HEK293 (cell line): Measurements from ENCODE around the gene ETV1.
A peak's percentile ranks its signal among the peaks of the same experiment; 100 is the strongest.

Experiments
- CTCF ChIA-PET: fragments of 350-600 bp; formaldehyde crosslinking; extraction: SDS; loops from one replicate; lab custom pipeline; 2021; ENCODE audit warnings: antibody characterized with exemption; lab: Yijun Ruan, JAX
- POLR2A ChIA-PET: fragments of 300-600 bp; formaldehyde crosslinking; extraction: SDS; loops from one replicate; lab custom pipeline; 2020; ENCODE audit warnings: antibody characterized with exemption, inconsistent platforms; lab: Yijun Ruan, JAX
- H3K27ac ChIP-seq: fragments of 200-500 bp; sonication (Bioruptor generic); 2 replicates; pipeline ENCODE4 v1.5.1; 2014; ENCODE audit warnings: low read depth, low read length, control low read depth, inconsistent platforms; ENCODE audit errors: extremely low read depth
- H3K36me3 ChIP-seq, 2 experiments: fragments of 200-500 bp in 1 of 2; sonication (Bioruptor generic) in 1 of 2; 1 replicate in 1 of 2; 2 replicates in 1 of 2; pipeline ENCODE4 v1.5.1; 2014 to 2017; ENCODE audit warnings: inconsistent platforms in 2 of 2, low read length in 2 of 2; ENCODE audit not compliant: control insufficient read depth in 2 of 2, insufficient read depth in 1 of 2
- H3K4me1 ChIP-seq: fragments of 200-500 bp; sonication (Bioruptor generic); 2 replicates; pipeline ENCODE4 v1.5.1; 2014; ENCODE audit warnings: mild to moderate bottlenecking, low read length, inconsistent platforms; ENCODE audit not compliant: control insufficient read depth, insufficient read depth
- H3K4me3 ChIP-seq: 2 replicates; pipeline ENCODE4 v1.5.1; 2011; ENCODE audit warnings: low read depth, mild to moderate bottlenecking, control low read depth, low read length, moderate library complexity
- H3K9me3 ChIP-seq: fragments of 200-500 bp; sonication (Bioruptor generic); 2 replicates; pipeline ENCODE4 v1.5.1; 2014; ENCODE audit warnings: low read depth, low read length, inconsistent platforms; ENCODE audit not compliant: control insufficient read depth, insufficient read depth
- BCL11A ChIP-seq: fragments of 450-650 bp; formaldehyde crosslinking; IDR thresholded peaks from 2 replicates; pipeline ENCODE4 v1.5.1; 2016; ENCODE audit warnings: low read depth, missing biosample characterization, missing genetic modification characterization
- BCL11B ChIP-seq: fragments of 450-650 bp; formaldehyde crosslinking; IDR thresholded peaks from 2 replicates; pipeline ENCODE4 v1.5.1; 2016; ENCODE audit warnings: low read depth, missing biosample characterization, missing genetic modification characterization
- HOXC10 ChIP-seq: sonication (generic); formaldehyde crosslinking; IDR thresholded peaks from 2 replicates; pipeline ENCODE4 v1.8.1; 2023; ENCODE audit warnings: mild to moderate bottlenecking, missing genetic modification reagents
- KLF1 ChIP-seq: fragments of 450-650 bp; formaldehyde crosslinking; IDR thresholded peaks from 2 replicates; pipeline ENCODE4 v1.5.1; 2016; ENCODE audit warnings: missing biosample characterization, missing genetic modification characterization
- KLF8 ChIP-seq: fragments of 450-650 bp; formaldehyde crosslinking; IDR thresholded peaks from 2 replicates; pipeline ENCODE4 v1.5.1; 2016; ENCODE audit warnings: missing biosample characterization, missing genetic modification characterization
- PRDM1 ChIP-seq: fragments of 450-650 bp; formaldehyde crosslinking; IDR thresholded peaks from 2 replicates; pipeline ENCODE4; 2016; ENCODE audit warnings: missing biosample characterization, missing genetic modification characterization
- YY2 ChIP-seq: fragments of 450-650 bp; formaldehyde crosslinking; IDR thresholded peaks from 2 replicates; pipeline ENCODE4 v1.5.1; 2016; ENCODE audit warnings: missing biosample characterization, missing genetic modification characterization
- ZBTB21 ChIP-seq: fragments of 450-650 bp; formaldehyde crosslinking; IDR thresholded peaks from 2 replicates; pipeline ENCODE4 v1.5.1; 2017; ENCODE audit warnings: missing biosample characterization, missing genetic modification characterization
- ZBTB7A ChIP-seq: fragments of 450-650 bp; formaldehyde crosslinking; IDR thresholded peaks from 2 replicates; pipeline ENCODE4 v1.5.1; 2016; ENCODE audit warnings: low read depth, missing biosample characterization, missing genetic modification characterization
- ZEB2 ChIP-seq: fragments of 450-650 bp; formaldehyde crosslinking; IDR thresholded peaks from 2 replicates; pipeline ENCODE4 v1.5.1; 2016; ENCODE audit warnings: missing biosample characterization, missing genetic modification characterization
- ZNF146 ChIP-seq: fragments of 450-650 bp; formaldehyde crosslinking; IDR thresholded peaks from 2 replicates; pipeline ENCODE4 v1.5.1; 2016; ENCODE audit warnings: missing biosample characterization, missing genetic modification characterization
- ZNF174 ChIP-seq: fragments of 450-650 bp; formaldehyde crosslinking; IDR thresholded peaks from 2 replicates; pipeline ENCODE4 v1.5.0; 2017; ENCODE audit warnings: missing biosample characterization, mild to moderate bottlenecking, missing genetic modification characterization
- ZNF2 ChIP-seq: fragments of 450-650 bp; formaldehyde crosslinking; IDR thresholded peaks from 2 replicates; pipeline ENCODE4 v1.5.1; 2016; ENCODE audit warnings: missing biosample characterization, missing genetic modification characterization
- ZNF223 ChIP-seq: fragments of 450-650 bp; formaldehyde crosslinking; IDR thresholded peaks from 2 replicates; pipeline ENCODE4 v1.5.1; 2016; ENCODE audit warnings: missing biosample characterization, missing genetic modification characterization
- ZNF24 ChIP-seq: fragments of 450-650 bp; formaldehyde crosslinking; IDR thresholded peaks from 2 replicates; pipeline ENCODE4 v1.5.1; 2016; ENCODE audit warnings: missing biosample characterization, missing genetic modification characterization
- ZNF292 ChIP-seq: fragments of 450-650 bp; formaldehyde crosslinking; IDR thresholded peaks from 2 replicates; pipeline ENCODE4 v1.5.1; 2016; ENCODE audit warnings: low read depth, missing biosample characterization, missing genetic modification characterization, borderline replicate concordance
- ZNF324 ChIP-seq: fragments of 450-650 bp; formaldehyde crosslinking; IDR thresholded peaks from 2 replicates; pipeline ENCODE4 v1.5.1; 2016; ENCODE audit warnings: missing biosample characterization, missing genetic modification characterization
- ZNF366 ChIP-seq: fragments of 450-650 bp; formaldehyde crosslinking; conservative IDR thresholded peaks from 2 replicates; pipeline ENCODE4 v1.5.1; 2016; ENCODE audit warnings: missing biosample characterization, missing genetic modification characterization
- ZNF394 ChIP-seq: fragments of 450-650 bp; formaldehyde crosslinking; IDR thresholded peaks from 2 replicates; pipeline ENCODE4 v1.5.1; 2016; ENCODE audit warnings: missing biosample characterization, missing genetic modification characterization, mild to moderate bottlenecking, moderate library complexity, borderline replicate concordance
- ZNF416 ChIP-seq: fragments of 450-650 bp; formaldehyde crosslinking; IDR thresholded peaks from 2 replicates; pipeline ENCODE4 v1.5.1; 2016; ENCODE audit warnings: missing biosample characterization, missing genetic modification characterization
- ZNF549 ChIP-seq: fragments of 450-650 bp; IDR thresholded peaks from 2 replicates; pipeline ENCODE4 v1.5.1; 2018; ENCODE audit warnings: missing biosample characterization, missing genetic modification characterization, mild to moderate bottlenecking, inconsistent platforms, moderate library complexity
- ZNF561 ChIP-seq: fragments of 450-650 bp; IDR thresholded peaks from 2 replicates; pipeline ENCODE4 v1.5.1; 2018; ENCODE audit warnings: missing biosample characterization, missing genetic modification characterization, borderline replicate concordance
- ZNF596 ChIP-seq: fragments of 450-650 bp; IDR thresholded peaks from 2 replicates; pipeline ENCODE4 v1.5.0; 2018; ENCODE audit warnings: missing biosample characterization, mild to moderate bottlenecking, missing genetic modification characterization, moderate library complexity
- ZNF623 ChIP-seq: fragments of 450-650 bp; formaldehyde crosslinking; IDR thresholded peaks from 2 replicates; pipeline ENCODE4 v1.5.1; 2016; ENCODE audit warnings: missing biosample characterization, missing genetic modification characterization
- ZNF660 ChIP-seq: fragments of 450-650 bp; IDR thresholded peaks from 2 replicates; pipeline ENCODE4 v1.5.1; 2018; ENCODE audit warnings: missing biosample characterization, mild to moderate bottlenecking, missing genetic modification characterization
- ZNF670 ChIP-seq: fragments of 450-650 bp; formaldehyde crosslinking; IDR thresholded peaks from 2 replicates; pipeline ENCODE4 v1.5.1; 2016; ENCODE audit warnings: missing biosample characterization, missing genetic modification characterization, low read depth
- ZNF776 ChIP-seq: fragments of 450-650 bp; formaldehyde crosslinking; IDR thresholded peaks from 2 replicates; pipeline ENCODE4 v1.5.0; 2017; ENCODE audit warnings: missing biosample characterization, missing genetic modification characterization, borderline replicate concordance
- ZNF837 ChIP-seq: fragments of 450-650 bp; formaldehyde crosslinking; IDR thresholded peaks from 2 replicates; pipeline ENCODE4 v1.5.1; 2016; ENCODE audit warnings: missing biosample characterization, missing genetic modification characterization
- ZSCAN23 ChIP-seq: fragments of 450-650 bp; formaldehyde crosslinking; IDR thresholded peaks from 2 replicates; pipeline ENCODE4 v1.5.1; 2016; ENCODE audit warnings: missing biosample characterization, missing genetic modification characterization
- ZSCAN30 ChIP-seq: fragments of 450-650 bp; IDR thresholded peaks from 2 replicates; pipeline ENCODE4 v1.5.1; 2018; ENCODE audit warnings: missing biosample characterization, mild to moderate bottlenecking, missing genetic modification characterization, moderate library complexity
- ZXDB ChIP-seq: fragments of 450-650 bp; formaldehyde crosslinking; IDR thresholded peaks from 2 replicates; pipeline ENCODE4 v1.5.1; 2016; ENCODE audit warnings: missing biosample characterization, missing genetic modification characterization
- TF ChIP-seq, protein P1 (sequence below): fragments of 450-650 bp; formaldehyde crosslinking; IDR thresholded peaks from 2 replicates; pipeline ENCODE4 v1.5.1; 2016; ENCODE audit warnings: missing biosample characterization, missing genetic modification characterization
- TF ChIP-seq, protein P2 (sequence below): fragments of 450-650 bp; formaldehyde crosslinking; IDR thresholded peaks from 2 replicates; pipeline ENCODE4 v1.5.0; 2017; ENCODE audit warnings: missing biosample characterization, missing genetic modification characterization, borderline replicate concordance
- TF ChIP-seq, protein P3 (sequence below): fragments of 450-650 bp; formaldehyde crosslinking; IDR thresholded peaks from 2 replicates; pipeline ENCODE4 v1.5.1; 2016; ENCODE audit warnings: missing biosample characterization, missing genetic modification characterization
- TF ChIP-seq, protein P4 (sequence below): fragments of 450-650 bp; formaldehyde crosslinking; IDR thresholded peaks from 2 replicates; pipeline ENCODE4 v1.5.1; 2016; ENCODE audit warnings: missing biosample characterization, missing genetic modification characterization, low read depth

ETV1 gene

DNA sequence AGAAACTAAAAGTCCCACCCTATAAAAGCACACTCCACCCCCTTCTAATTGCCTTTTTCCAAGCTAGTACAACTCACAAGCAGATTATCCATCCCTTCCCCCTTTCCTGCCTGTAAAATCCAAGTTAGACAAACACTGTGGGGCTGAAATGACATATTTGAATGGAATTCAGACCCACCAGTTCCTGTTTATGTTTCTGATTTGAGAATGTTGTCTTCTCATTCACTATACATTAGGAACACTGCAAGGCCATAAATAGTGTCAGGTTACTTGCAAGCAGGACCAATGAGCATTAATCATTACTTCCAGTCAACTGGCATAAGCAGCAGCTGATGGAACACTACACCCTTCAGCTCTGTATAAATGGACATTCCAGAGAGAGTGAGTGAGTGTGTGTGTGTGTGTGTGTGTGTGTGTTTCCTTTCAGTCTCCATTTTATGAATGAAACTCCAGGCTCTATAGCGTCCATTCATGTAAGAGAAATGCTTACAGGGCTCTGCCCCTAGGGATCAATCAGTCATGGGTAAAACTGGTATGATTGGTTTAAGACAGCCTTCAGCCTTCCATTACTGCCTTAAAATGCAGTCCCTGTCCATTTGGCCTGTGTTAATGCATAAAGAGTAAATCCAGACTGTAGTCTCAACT is 69.3 kb downstream of the ETV1 start:
- H3K9me3 ChIP-seq: no peaks in the 10 kb centered on the region
- H3K4me3 ChIP-seq: no peak overlapping the region
- H3K36me3 ChIP-seq: no peaks in the 10 kb centered on the region
- ChIA-PET CTCF (no interaction called here), POLR2A (interaction anchor here (1.0 kb wide), 2 partner anchors 69 to 71 kb away, joined by 5 to 8 read pairs; partner anchors contain the start of gene ETV1)
- H3K4me1 ChIP-seq: peaks cover 8% of the 10 kb centered on the region; the same call in 1 of the 2 replicates
- H3K27ac ChIP-seq: no peak overlapping the region
- TF ChIP-seq ZNF776 (tag by site-specific recombination) (no peak), YY2 (tag by site-specific recombination) (peak; percentile 83), KLF8 (tag by site-specific recombination) (no peak; the same call in 1 of the 2 replicates), ZNF292 (tag by site-specific recombination) (no peak), ZNF366 (tag by site-specific recombination) (peak; percentile 94), ZNF223 (tag by site-specific recombination) (no peak), ZNF24 (peak; percentile 98), ZBTB21 (tag by site-specific recombination) (peak; percentile 81), ZEB2 (tag by site-specific recombination) (peak; percentile 96), HOXC10 (CRISPR knock-in tag) (no peak), ZNF324 (tag by site-specific recombination) (peak; percentile 90), ZNF561 (tag by site-specific recombination) (peak; percentile 80; the same call in 1 of the 2 replicates), PRDM1 (peak; percentile 94), ZNF549 (no peak), ZNF2 (tag by site-specific recombination) (peak; percentile 90), ZNF416 (tag by site-specific recombination) (no peak), ZNF174 (no peak), ZNF596 (tag by site-specific recombination) (no peak), ZXDB (tag by site-specific recombination) (peak; percentile 94), ZSCAN30 (tag by site-specific recombination) (peak; percentile 79; the same call in 1 of the 2 replicates), BCL11B (peak; percentile 49; the same call in 1 of the 2 replicates), ZNF670 (no peak), ZNF623 (tag by site-specific recombination) (0 out of 2 replicates have a peak, but pooled peaks have one; percentile 19), ZBTB7A (tag by site-specific recombination) (no peak), ZNF837 (tag by site-specific recombination) (no peak), ZSCAN23 (peak; percentile 38; the same call in 1 of the 2 replicates), KLF1 (tag by site-specific recombination) (no peak), BCL11A (tag by site-specific recombination) (peak; percentile 83), ZNF146 (tag by site-specific recombination) (0 out of 2 replicates have a peak, but pooled peaks have one; percentile 18), ZNF660 (peak; percentile 93), ZNF394 (tag by site-specific recombination) (peak; percentile 63; the same call in 1 of the 2 replicates)
- TF ChIP-seq, protein P1, sequence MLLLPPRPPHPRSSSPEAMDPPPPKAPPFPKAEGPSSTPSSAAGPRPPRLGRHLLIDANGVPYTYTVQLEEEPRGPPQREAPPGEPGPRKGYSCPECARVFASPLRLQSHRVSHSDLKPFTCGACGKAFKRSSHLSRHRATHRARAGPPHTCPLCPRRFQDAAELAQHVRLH (tag by site-specific recombination): peak; percentile 88
- TF ChIP-seq, protein P2, sequence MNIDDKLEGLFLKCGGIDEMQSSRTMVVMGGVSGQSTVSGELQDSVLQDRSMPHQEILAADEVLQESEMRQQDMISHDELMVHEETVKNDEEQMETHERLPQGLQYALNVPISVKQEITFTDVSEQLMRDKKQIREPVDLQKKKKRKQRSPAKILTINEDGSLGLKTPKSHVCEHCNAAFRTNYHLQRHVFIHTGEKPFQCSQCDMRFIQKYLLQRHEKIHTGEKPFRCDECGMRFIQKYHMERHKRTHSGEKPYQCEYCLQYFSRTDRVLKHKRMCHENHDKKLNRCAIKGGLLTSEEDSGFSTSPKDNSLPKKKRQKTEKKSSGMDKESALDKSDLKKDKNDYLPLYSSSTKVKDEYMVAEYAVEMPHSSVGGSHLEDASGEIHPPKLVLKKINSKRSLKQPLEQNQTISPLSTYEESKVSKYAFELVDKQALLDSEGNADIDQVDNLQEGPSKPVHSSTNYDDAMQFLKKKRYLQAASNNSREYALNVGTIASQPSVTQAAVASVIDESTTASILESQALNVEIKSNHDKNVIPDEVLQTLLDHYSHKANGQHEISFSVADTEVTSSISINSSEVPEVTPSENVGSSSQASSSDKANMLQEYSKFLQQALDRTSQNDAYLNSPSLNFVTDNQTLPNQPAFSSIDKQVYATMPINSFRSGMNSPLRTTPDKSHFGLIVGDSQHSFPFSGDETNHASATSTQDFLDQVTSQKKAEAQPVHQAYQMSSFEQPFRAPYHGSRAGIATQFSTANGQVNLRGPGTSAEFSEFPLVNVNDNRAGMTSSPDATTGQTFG (tag by site-specific recombination): no peak
- TF ChIP-seq, protein P3, sequence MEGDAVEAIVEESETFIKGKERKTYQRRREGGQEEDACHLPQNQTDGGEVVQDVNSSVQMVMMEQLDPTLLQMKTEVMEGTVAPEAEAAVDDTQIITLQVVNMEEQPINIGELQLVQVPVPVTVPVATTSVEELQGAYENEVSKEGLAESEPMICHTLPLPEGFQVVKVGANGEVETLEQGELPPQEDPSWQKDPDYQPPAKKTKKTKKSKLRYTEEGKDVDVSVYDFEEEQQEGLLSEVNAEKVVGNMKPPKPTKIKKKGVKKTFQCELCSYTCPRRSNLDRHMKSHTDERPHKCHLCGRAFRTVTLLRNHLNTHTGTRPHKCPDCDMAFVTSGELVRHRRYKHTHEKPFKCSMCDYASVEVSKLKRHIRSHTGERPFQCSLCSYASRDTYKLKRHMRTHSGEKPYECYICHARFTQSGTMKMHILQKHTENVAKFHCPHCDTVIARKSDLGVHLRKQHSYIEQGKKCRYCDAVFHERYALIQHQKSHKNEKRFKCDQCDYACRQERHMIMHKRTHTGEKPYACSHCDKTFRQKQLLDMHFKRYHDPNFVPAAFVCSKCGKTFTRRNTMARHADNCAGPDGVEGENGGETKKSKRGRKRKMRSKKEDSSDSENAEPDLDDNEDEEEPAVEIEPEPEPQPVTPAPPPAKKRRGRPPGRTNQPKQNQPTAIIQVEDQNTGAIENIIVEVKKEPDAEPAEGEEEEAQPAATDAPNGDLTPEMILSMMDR (tag by site-specific recombination): no peak
- TF ChIP-seq, protein P4, sequence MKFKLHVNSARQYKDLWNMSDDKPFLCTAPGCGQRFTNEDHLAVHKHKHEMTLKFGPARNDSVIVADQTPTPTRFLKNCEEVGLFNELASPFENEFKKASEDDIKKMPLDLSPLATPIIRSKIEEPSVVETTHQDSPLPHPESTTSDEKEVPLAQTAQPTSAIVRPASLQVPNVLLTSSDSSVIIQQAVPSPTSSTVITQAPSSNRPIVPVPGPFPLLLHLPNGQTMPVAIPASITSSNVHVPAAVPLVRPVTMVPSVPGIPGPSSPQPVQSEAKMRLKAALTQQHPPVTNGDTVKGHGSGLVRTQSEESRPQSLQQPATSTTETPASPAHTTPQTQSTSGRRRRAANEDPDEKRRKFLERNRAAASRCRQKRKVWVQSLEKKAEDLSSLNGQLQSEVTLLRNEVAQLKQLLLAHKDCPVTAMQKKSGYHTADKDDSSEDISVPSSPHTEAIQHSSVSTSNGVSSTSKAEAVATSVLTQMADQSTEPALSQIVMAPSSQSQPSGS (tag by site-specific recombination): peak; percentile 60
